ENCODE results near the gene ATP8B1.

Gene ATP8B1

GRCh38 chr18:57816208-57816954 lies 13.3 kb upstream of the ATP8B1 start:
- peak; percentile 38 to 56 (median 40) for DNase-seq

- DNase-seq = no peak
These were observed 11.4 kb upstream of the ATP8B1 start for GRCh38 chr18:57814555-57814954.

GRCh38 chr18:57813245-57813644 lies 10.1 kb upstream of the ATP8B1 start:
- no peak for DNase-seq

GRCh38 chr18:57812126-57812477 lies 9.0 kb upstream of the ATP8B1 start:
- no peak for DNase-seq

- DNase-seq = no peak
These were observed 8.5 kb upstream of the ATP8B1 start for GRCh38 chr18:57811477-57812125.

GRCh38 chr18:57809190-57809589 lies 6.1 kb upstream of the ATP8B1 start:
- no peak for DNase-seq

GRCh38 chr18:57807336-57808117 lies 4.4 kb upstream of the ATP8B1 start:
- no peak for DNase-seq

- no peak for DNase-seq
These were observed 3.8 kb upstream of the ATP8B1 start for GRCh38 chr18:57806978-57807285.

- peak; percentile 47 to 64 (median 53) for DNase-seq
These were observed 3.3 kb upstream of the ATP8B1 start for GRCh38 chr18:57806201-57806977.

- no peak for DNase-seq
These were observed 2.0 kb upstream of the ATP8B1 start for GRCh38 chr18:57805117-57805516.

- DNase-seq = peak in 1 of 3 donors; percentile 26
These were observed 1.4 kb upstream of the ATP8B1 start for GRCh38 chr18:57804557-57804956.

GRCh38 chr18:57802213-57803102 lies 657 bp downstream of the ATP8B1 start:
- DNase-seq = no peak

- peak in 1 of 3 donors; percentile 28 for DNase-seq
These were observed 1.3 kb downstream of the ATP8B1 start for GRCh38 chr18:57801761-57802212.

GRCh38 chr18:57801325-57801724 lies 1.8 kb downstream of the ATP8B1 start:
- DNase-seq = no peak

GRCh38 chr18:57798713-57799373 lies 4.3 kb downstream of the ATP8B1 start:
- no peak for DNase-seq

- DNase-seq = no peak
These were observed 5.9 kb downstream of the ATP8B1 start for GRCh38 chr18:57797209-57797651.

- DNase-seq = no peak
These were observed 8.0 kb downstream of the ATP8B1 start for GRCh38 chr18:57794951-57795728.

GRCh38 chr18:57793302-57793986 lies 9.7 kb downstream of the ATP8B1 start:
- no peak for DNase-seq

- DNase-seq = no peak
These were observed 10.3 kb downstream of the ATP8B1 start for GRCh38 chr18:57792631-57793301.

All from suppressor macrophage treated with lipopolysaccharide for 1 hour (primary cell).